Fibroblast of lung (primary cell): ENCODE measurements around the gene HUNK. TPM values are rescaled to one million over a fixed set of nuclear protein-coding genes. Genes with fewer than 3 reads are reported as not detected.

Experiments
- DNase-seq, 2 donors: peaks; one replicate each; pipeline versions ENCODE4 v3.0.0 to v3.0.0-alpha.2; 2010; ENCODE audit warnings: low read depth in 2 of 2
- H2AFZ ChIP-seq: 2 replicates; pipeline ENCODE4 v1.5.1; 2012; ENCODE audit warnings: low read length, control low read depth, inconsistent platforms
- H3K27ac ChIP-seq: 2 replicates; pipeline ENCODE4 v1.5.1; 2011; ENCODE audit warnings: low read length, control low read depth; ENCODE audit not compliant: insufficient read depth
- H3K27me3 ChIP-seq: 2 replicates; pipeline ENCODE4 v1.5.1; 2011; ENCODE audit warnings: mild to moderate bottlenecking, low read length; ENCODE audit not compliant: control insufficient read depth, insufficient read depth
- H3K36me3 ChIP-seq: 2 replicates; pipeline ENCODE4 v1.5.1; 2011; ENCODE audit warnings: low read length; ENCODE audit not compliant: control insufficient read depth, insufficient read depth
- H3K4me1 ChIP-seq: 2 replicates; pipeline ENCODE4 v1.5.1; 2011; ENCODE audit warnings: low read length; ENCODE audit not compliant: control insufficient read depth, insufficient read depth; ENCODE audit errors: extremely low read depth
- H3K4me2 ChIP-seq: 2 replicates; pipeline ENCODE4 v1.5.1; 2011; ENCODE audit warnings: low read length, control low read depth; ENCODE audit not compliant: insufficient read depth; ENCODE audit errors: extremely low read depth
- H3K4me3 ChIP-seq, 4 experiments: fragments of 200-600 bp in 1 of 4; sonication (generic) in 1 of 4; replicated peaks in 1 of 4; 2 replicates each; pipeline ENCODE4 v1.5.1; 2011 to 2016; ENCODE audit warnings: low read length in 4 of 4, low read depth in 3 of 4, mild to moderate bottlenecking in 3 of 4, control low read depth in 2 of 4, inconsistent platforms in 1 of 4, mixed read lengths in 1 of 4; ENCODE audit not compliant: insufficient read depth in 1 of 4; ENCODE audit errors: control extremely low read depth in 1 of 4
- H3K79me2 ChIP-seq: 2 replicates; pipeline ENCODE4 v1.5.1; 2012; ENCODE audit warnings: mild to moderate bottlenecking, low read length, inconsistent platforms; ENCODE audit not compliant: control insufficient read depth, insufficient read depth
- H3K9ac ChIP-seq: 2 replicates; pipeline ENCODE4 v1.5.1; 2011; ENCODE audit warnings: mild to moderate bottlenecking, low read length, control low read depth; ENCODE audit not compliant: insufficient read depth
- H3K9me3 ChIP-seq: 2 replicates; pipeline ENCODE4 v1.5.1; 2012; ENCODE audit warnings: low read depth, low read length; ENCODE audit not compliant: control insufficient read depth, insufficient read depth
- H4K20me1 ChIP-seq: 2 replicates; pipeline ENCODE4 v1.5.1; 2011; ENCODE audit warnings: low read length; ENCODE audit not compliant: control insufficient read depth, insufficient read depth; ENCODE audit errors: extremely low read depth
- CTCF ChIP-seq, 2 donors: IDR thresholded peaks in 1 of 2; conservative IDR thresholded peaks in 1 of 2; 1 replicate in 1 of 2; 2 replicates in 1 of 2; pipeline ENCODE4 v1.5.1; 2011 to 2012; ENCODE audit warnings: low read length in 2 of 2, control low read depth in 1 of 2, inconsistent platforms in 1 of 2, low read depth in 1 of 2, mild to moderate bottlenecking in 1 of 2
- EZH2 ChIP-seq: IDR thresholded peaks from 2 replicates; pipeline ENCODE4 v1.5.1; 2012; ENCODE audit warnings: low read length, control low read depth, mild to moderate bottlenecking; ENCODE audit errors: missing control alignments
- polyA plus RNA-seq, 2 donors: library from polyadenylated mRNA; depleted of rRNA in 1 of 2; stranded (reverse) in 1 of 2; unstranded in 1 of 2; fragments of >200 nt; gene quantifications; 2 replicates each; pipeline ENCODE4 v1.2.1, GENCODE V29; 2011 to 2012; ENCODE audit warnings: missing spikeins in 1 of 2
- total RNA-seq: library from RNA; depleted of rRNA; stranded (reverse); fragments of >200 nt; gene quantifications from 2 replicates; pipeline ENCODE4 v1.2.1, GENCODE V29; 2014

Gene HUNK
- total and polyA plus RNA-seq, 2 donors (not counting 1 experiment from before 2014, with no cell fraction given): 0.09 to 0.33 TPM

GRCh38 chr21:31896019-31896418, 23.2 kb downstream of the HUNK start:
- Histone ChIP-seq H3K36me3 (no peaks in the 10 kb centered on the region), H3K79me2 (no peaks in the 10 kb centered on the region), H3K27me3 (no peaks in the 10 kb centered on the region), H3K4me1 (no peaks in the 10 kb centered on the region), H3K4me2 (no peak overlapping the region), H2AFZ (no peak overlapping the region), H3K9me3 (no peaks in the 10 kb centered on the region), H3K9ac (no peak overlapping the region), H3K4me3 (no peak overlapping the region), H3K27ac (no peak overlapping the region), H4K20me1 (no peaks in the 10 kb centered on the region)
- no peak for TF ChIP-seq EZH2
- TF ChIP-seq CTCF (conservative IDR thresholded peaks at IDR 0.05 in 1 of 2, IDR thresholded peaks at IDR 0.05 in 1 of 2; ENCODE audit: low read depth in 1 of 2, low read length in 2 of 2): no peak
- DNase-seq: no peak

GRCh38 chr21:31897311-31897710, 24.5 kb downstream of the HUNK start:
- H3K27me3 ChIP-seq: no peaks in the 10 kb centered on the region
- H3K79me2 ChIP-seq: no peaks in the 10 kb centered on the region
- no peak overlapping the region for H2AFZ ChIP-seq
- no peak overlapping the region for H3K9ac ChIP-seq
- no peak overlapping the region for H3K4me2 ChIP-seq
- TF ChIP-seq CTCF (conservative IDR thresholded peaks at IDR 0.05 in 1 of 2, IDR thresholded peaks at IDR 0.05 in 1 of 2; ENCODE audit: low read depth in 1 of 2, low read length in 2 of 2): no peak
- no peak for TF ChIP-seq EZH2
- no peaks in the 10 kb centered on the region for H3K36me3 ChIP-seq
- H3K9me3 ChIP-seq: no peaks in the 10 kb centered on the region
- H3K27ac ChIP-seq: no peak overlapping the region
- no peaks in the 10 kb centered on the region for H3K4me1 ChIP-seq
- no peak overlapping the region for H3K4me3 ChIP-seq
- H4K20me1 ChIP-seq: no peaks in the 10 kb centered on the region
- peak in 1 of 2 donors; percentile 37 for DNase-seq

GRCh38 chr21:31898933-31899630, 26.3 kb downstream of the HUNK start:
- TF ChIP-seq CTCF (conservative IDR thresholded peaks at IDR 0.05 in 1 of 2, IDR thresholded peaks at IDR 0.05 in 1 of 2; ENCODE audit: low read depth in 1 of 2, low read length in 2 of 2) (no peak), EZH2 (no peak)
- Histone ChIP-seq H2AFZ (no peak overlapping the region), H3K27me3 (no peaks in the 10 kb centered on the region), H3K4me1 (no peaks in the 10 kb centered on the region), H3K9me3 (no peaks in the 10 kb centered on the region), H3K36me3 (no peaks in the 10 kb centered on the region), H3K4me3 (no peak overlapping the region), H3K27ac (no peak overlapping the region), H3K9ac (no peak overlapping the region), H4K20me1 (no peaks in the 10 kb centered on the region), H3K79me2 (no peaks in the 10 kb centered on the region), H3K4me2 (no peak overlapping the region)
- no peak for DNase-seq
